Esophagus muscularis mucosa (tissue), 4 donors: Measurements from ENCODE around the gene CCSAP. TPM values are rescaled to one million over a fixed set of nuclear protein-coding genes. Genes with fewer than 3 reads are reported as not detected.

Experiments used
- DNase-seq: peaks from one replicate; pipeline ENCODE4 v3.0.0-alpha.2; 2017; ENCODE audit errors: extremely low spot score
- H3K27ac ChIP-seq, 4 donors: fragments of 200-600 bp; sonication (generic); replicated peaks in 1 of 4; 1 replicate in 3 of 4; 2 replicates in 1 of 4; pipeline ENCODE4 v1.5.1; 2016 to 2019; ENCODE audit warnings: mild to moderate bottlenecking in 1 of 4
- H3K27me3 ChIP-seq, 4 donors: fragments of 200-600 bp; sonication (generic); one replicate each; pipeline versions ENCODE4 v1.5.1 to v1.6.0; 2016 to 2019
- H3K36me3 ChIP-seq, 4 donors: fragments of 200-600 bp; sonication (generic); one replicate each; pipeline ENCODE4 v1.5.1; 2016 to 2019
- H3K4me1 ChIP-seq, 4 donors: fragments of 200-600 bp; sonication (generic); one replicate each; pipeline ENCODE4 v1.5.1; 2016 to 2019
- H3K4me3 ChIP-seq, 4 donors: fragments of 200-600 bp; sonication (generic); 1 replicate in 2 of 4; 2 replicates in 2 of 4; pipeline ENCODE4 v1.5.1; 2016 to 2019; ENCODE audit warnings: mild to moderate bottlenecking in 4 of 4, moderate library complexity in 1 of 4
- H3K9me3 ChIP-seq, 4 donors: fragments of 200-600 bp; sonication (generic); 1 replicate in 3 of 4; 2 replicates in 1 of 4; pipeline ENCODE4 v1.5.1; 2016 to 2019
- CTCF ChIP-seq, 3 experiments: fragments of 200-600 bp in 2 of 3; fragments of 450-650 bp in 1 of 3; sonication (generic) in 2 of 3; IDR thresholded peaks; one replicate each; pipeline ENCODE4 v1.5.1; 2017 to 2019; ENCODE audit warnings: antibody characterized with exemption in 3 of 3, mild to moderate bottlenecking in 2 of 3, moderate library complexity in 1 of 3
- EP300 ChIP-seq: sonication (generic); formaldehyde crosslinking; IDR thresholded peaks from one replicate; pipeline ENCODE4 v1.6.1; 2017; ENCODE audit warnings: antibody characterized with exemption
- POLR2A ChIP-seq: fragments of 450-650 bp; IDR thresholded peaks from one replicate; pipeline ENCODE4 v1.6.1; 2017; ENCODE audit warnings: antibody characterized with exemption, moderate library complexity, mild to moderate bottlenecking, low read depth
- POLR2AphosphoS5 ChIP-seq, 2 donors: sonication (generic); formaldehyde crosslinking; IDR thresholded peaks; one replicate each; pipeline ENCODE4 v1.6.1; 2017; ENCODE audit warnings: antibody characterized with exemption in 2 of 2
- WGBS: methylation state at CpG from one replicate; pipeline ENCODE4 v1.1.5; 2018; 5-methylcytosine and 5-hydroxymethylcytosine counted together
- intact Hi-C: fragments of 100-400 bp; cut with DNase I; formaldehyde crosslinking; loops from one replicate; pipeline ENCODE4 v1.15.1; 2023
- small RNA-seq, 3 donors: library from RNA; depleted of rRNA; stranded (forward); fragments of <200 nt; gene quantifications; one replicate each; pipeline ENCODE3, GENCODE V24; 2016
- total RNA-seq, 4 donors: library from RNA; depleted of rRNA; stranded (reverse); fragments of >200 nt; gene quantifications; one replicate each; pipeline versions ENCODE4 v1.1.0 to v1.2.1, GENCODE V29; 2016

Gene CCSAP
- total RNA-seq, 4 donors from 2014 or later: 4.1 to 5.1 (median 4.7) TPM

GRCh38 chr1:229271448-229272159 lies 71.2 kb downstream of the CCSAP start:
- DNase-seq: peak; percentile 81
- 1% methylated on average over 16 of the region's 32 CpGs for WGBS
- peaks cover 0 to 7% (median 3%) of the 10 kb centered on the region in 4 donors for H3K9me3 ChIP-seq
- intact Hi-C loops: no loop called here
- peak overlapping the region; percentile 85 to 97 (median 90) for H3K27ac ChIP-seq
- no peaks in the 10 kb centered on the region for H3K36me3 ChIP-seq
- H3K4me1 ChIP-seq: peaks cover 40 to 78% (median 73%) of the 10 kb centered on the region in 4 donors
- H3K27me3 ChIP-seq: no peaks in the 10 kb centered on the region
- peak overlapping the region; percentile 73 to 94 (median 85) for H3K4me3 ChIP-seq
- TF ChIP-seq EP300 (no peak), POLR2A (no peak), CTCF (IDR thresholded peaks at IDR 0.05) (no peak), POLR2AphosphoS5 (IDR thresholded peaks at IDR 0.05) (no peak)

Small RNA genes within 50 kb of the gene (small RNA-seq; reads per million reads assigned to genes)
- 0 reads per million in 3 donors for gene RNU6-180P

Other genes with a start within 250 kb of the CCSAP start
- gene RAB4A, start 71.9 kb downstream of the CCSAP start, total RNA-seq: 100 to 1,000 TPM in 3 of 4 donors, 10 to 100 TPM in 1; 94.9 to 129 (median 108) TPM
- under 1 TPM in 3 of 4 donors, not detected in 1; 0.29 to 0.58 (median 0.42) TPM for gene ACTA1, start 91.0 kb upstream of the CCSAP start, total RNA-seq
- gene NUP133, start 165.3 kb upstream of the CCSAP start, total RNA-seq: 10 to 100 TPM; 23.1 to 37.0 (median 24.3) TPM
- gene ABCB10, start 215.7 kb upstream of the CCSAP start, total RNA-seq: 10 to 100 TPM; 14.1 to 28.7 (median 21.3) TPM